Measurements from ENCODE around the gene CBX7.

- TF ChIP-seq CTCF (IDR thresholded peaks at IDR 0.05; ENCODE audit: insufficient read depth, low read length) (no peak), REST (IDR thresholded peaks at IDR 0.05; ENCODE audit: insufficient replicate concordance, low read depth) (no peak), POLR2AphosphoS5 (IDR thresholded peaks at IDR 0.05; ENCODE audit: low read depth) (no peak), GABPA (IDR thresholded peaks at IDR 0.05; ENCODE audit: low read depth) (no peak), SPI1 (IDR thresholded peaks at IDR 0.05; ENCODE audit: borderline replicate concordance, low read depth) (no peak)
These were observed 12.5 kb downstream of the CBX7 start for GRCh38 chr22:39139933-39140332.

Measured in HL-60 (cell line).